ENCODE data around the gene TCF4.

The TCF4 gene

DNA sequence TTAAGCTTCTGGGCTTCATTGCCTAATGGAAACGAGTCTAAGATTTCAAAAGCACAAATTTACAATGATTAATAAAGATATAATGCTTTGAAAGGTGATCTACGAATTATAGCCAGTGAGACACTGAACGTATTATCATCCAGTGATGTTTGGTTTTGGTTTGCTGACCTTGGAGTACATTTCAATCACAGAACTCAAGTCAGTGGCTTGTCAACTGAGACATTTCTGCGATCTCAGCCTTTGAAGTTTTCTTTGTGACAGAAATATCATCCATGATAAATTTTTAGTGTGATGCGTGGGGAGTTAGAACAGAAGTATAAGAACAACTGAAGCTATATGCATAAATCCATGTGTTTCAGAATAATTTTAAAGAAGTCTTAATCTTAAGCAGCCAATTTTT lies 263.8 kb downstream of the TCF4 start:
- DNase-seq (ENCODE audit: low read depth, low spot score): no peak

DNA sequence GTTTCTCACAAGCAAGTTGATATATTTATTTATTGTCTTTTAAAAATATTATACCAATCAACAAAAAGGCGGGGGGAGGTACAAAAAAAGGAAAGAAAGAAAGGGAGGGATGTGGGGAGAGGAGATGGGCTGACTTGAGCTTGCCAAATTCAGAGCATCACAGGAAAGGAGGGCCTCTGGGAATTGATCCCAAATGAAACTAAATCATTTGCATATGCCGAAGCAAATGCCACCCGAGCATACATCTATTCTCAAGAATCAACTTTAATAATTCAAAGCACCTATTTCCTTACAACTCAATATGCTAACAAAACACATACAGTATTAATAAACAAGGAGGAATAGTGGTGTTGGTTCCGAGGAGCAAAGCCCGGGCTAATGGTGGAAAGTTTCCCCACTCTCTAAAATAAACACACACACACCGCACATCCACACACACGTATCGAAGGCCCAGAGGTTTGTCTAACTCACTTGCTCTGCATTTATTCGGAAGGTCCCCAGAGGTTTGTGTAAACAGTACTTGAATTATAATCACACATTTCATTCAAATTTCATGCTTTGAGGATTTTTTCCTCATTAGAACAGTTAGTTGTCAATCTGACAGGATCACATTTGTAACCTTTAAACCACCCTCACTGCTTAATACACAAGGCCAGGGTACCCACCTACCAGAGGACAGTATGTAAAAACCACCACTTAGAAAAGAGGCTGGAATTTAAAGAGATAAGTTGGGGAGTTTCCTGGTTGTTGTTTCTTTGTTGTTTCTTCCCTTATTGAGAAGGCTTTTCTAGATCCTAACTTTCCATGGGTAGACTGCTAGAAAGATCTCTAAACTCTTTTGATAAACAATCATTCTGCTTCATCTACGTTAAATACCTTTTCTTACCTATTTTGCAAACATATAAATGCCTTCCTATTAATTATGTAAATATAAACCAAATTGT lies 264.7 kb downstream of the TCF4 start:
- DNase-seq (ENCODE audit: low read depth, low spot score): no peak

DNA sequence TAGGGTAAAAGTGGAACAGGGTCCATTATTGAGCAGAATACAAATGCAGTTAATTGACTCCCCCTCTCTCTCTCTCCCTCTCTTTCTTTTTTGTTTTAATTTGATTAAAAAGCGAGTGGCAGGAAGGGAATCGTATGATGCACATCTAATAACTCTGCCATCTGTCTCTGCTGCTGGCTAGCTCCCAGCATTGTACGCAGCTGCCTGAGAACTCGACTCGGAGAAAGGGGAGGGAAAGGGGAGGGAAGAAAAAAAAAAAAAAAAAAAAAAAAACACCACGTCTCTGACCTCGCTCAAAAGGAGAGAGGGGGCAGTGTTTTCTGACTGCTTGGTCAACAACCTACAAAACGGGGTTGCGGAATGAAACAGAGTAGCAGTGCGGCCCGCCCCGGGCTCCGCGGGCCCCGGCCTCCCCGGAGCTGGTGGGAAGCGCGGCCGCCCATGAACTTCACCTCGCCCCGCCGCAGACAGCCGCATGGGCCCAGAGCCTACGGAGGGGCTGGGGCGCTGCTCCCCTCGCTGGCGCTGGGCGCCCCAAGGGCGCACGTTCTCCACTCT lies 265.7 kb downstream of the TCF4 start:
- DNase-seq (ENCODE audit: low read depth, low spot score): no peak

DNA sequence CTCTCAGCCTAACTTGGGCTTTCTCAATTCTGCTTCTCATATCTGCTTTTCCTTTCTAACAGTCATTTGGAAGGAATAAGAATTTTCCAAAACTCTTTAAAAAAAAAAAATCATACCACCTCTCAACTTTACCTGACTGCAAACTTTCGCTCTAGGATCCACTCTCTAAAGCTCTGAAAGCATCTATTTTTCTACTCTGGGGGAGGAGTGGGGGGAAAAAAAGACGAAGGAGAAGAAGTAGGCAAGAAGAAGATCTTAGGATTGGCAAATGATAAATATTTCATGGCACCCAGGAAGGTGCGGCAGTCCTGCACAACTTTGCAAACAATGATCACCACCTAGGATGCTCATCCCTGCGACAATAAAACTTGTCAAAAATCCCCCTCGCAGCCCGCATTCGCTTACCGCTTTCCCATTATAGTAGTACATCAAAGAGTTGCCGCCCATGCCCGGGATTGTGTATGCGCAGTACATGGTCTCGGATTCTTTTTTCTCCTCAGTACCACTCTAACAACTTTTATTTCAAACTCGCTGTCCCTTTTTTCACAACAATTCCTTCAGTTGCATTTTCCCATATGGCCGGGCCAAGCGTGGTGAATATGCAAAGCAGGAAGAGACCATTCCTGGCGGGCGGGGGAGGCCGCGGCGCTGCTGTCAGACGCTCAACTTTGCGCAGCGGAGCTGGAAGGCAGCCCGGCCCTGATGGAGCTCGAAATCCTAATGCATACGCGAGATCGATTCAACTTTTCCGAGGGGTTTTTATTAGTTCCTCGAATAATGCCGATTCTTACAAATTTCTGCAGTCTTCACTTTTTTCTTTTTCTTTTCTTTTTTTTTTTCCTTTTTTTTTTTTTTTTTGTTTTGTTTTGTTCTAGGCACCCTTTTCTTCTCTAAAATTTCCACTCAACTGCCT lies 266.5 kb downstream of the TCF4 start:
- no peak for DNase-seq (ENCODE audit: low read depth, low spot score)

DNA sequence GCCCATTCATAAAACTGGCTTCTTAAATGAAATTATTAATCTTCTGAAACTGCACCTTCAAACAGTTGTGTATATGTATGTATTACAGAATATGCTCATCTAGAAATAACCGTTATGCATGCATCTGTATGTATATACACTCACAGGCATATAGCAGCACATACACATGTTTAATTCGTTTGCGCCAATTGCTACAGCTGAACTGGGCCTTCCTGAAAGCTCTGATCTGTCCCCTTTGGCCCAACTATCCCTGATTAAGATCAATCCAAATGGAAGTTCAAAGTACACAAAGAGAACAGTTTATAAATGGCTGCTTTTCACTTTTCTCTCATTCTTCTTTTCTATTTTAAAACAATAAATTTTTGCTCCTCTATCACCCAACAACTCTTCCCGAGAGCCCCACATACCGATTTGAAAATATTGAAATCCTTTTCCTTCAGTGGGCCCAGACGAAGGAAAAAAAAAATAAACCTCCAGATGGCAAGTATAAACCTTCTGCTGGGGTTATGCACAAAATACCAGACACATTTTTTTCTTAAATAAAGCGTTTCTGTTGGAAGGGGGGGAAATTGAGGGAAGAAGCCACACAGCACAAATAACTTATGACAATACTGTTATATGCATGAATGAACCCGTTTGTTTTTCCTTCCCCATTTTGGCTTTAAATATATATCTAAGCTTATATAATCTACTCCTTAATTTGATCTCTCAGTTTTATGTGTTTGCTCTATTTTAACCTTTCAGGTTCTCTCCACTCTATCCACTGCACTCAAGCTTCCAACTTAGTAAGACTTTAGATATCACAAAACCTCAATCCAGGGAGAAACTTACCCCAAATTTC lies 267.3 kb downstream of the TCF4 start:
- no peak for DNase-seq (ENCODE audit: low read depth, low spot score)

DNA sequence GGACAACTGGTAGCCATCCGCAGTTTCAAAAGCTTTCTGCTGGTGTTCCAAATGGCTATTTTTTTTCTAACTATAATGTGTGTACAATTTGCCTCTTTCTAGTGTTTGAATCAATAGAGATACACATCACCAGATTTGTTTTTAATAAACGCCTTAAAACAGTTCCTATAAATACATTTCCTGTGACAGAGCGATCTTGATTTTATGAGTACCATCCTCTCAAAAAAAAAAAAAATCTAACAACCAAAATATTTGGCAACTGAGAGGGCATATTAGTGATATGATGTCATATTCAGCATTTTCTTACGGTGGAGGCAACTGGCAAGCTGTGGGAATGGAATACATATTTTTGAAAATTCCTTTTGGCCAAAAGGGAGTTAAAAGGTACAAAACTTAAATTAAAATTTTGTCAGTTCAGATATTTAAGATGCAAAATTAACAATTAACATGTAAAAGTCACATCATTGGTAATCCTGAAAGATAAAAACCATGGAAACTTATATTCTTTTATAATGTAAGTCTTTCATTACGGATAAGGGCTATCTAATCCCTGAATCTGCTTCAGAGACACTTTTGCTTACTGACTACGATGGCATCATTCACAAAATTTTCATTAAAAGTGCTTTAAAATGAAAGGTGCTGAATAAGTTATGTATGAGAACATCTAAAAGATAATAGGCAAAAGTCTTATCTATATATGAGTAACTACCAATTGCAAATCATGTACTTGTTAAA lies 268.4 kb downstream of the TCF4 start:
- no peak for DNase-seq (ENCODE audit: low read depth, low spot score)

DNA sequence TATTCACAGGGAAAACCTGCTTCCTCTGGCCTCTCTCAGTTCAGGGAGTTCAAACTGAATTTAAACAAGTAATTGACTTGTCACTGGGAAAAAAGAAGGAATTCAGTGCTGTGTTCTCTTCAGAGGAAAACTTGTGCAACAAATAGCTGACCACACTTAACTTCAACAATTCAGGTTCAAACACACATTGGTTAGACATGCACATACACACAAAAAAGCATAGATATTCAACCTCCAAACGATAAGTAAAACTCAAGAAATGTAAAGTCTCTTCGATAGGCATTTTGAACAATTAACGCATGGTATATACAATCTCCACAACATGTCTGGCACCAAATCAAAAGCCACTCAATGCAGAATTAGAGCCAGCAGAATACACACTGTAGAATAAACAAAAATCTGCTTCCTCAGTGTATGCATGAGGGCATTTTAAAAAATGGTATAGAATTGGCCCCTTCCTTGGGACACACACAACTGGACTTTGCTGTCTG lies 269.0 kb downstream of the TCF4 start:
- DNase-seq (ENCODE audit: low read depth, low spot score): no peak

DNA sequence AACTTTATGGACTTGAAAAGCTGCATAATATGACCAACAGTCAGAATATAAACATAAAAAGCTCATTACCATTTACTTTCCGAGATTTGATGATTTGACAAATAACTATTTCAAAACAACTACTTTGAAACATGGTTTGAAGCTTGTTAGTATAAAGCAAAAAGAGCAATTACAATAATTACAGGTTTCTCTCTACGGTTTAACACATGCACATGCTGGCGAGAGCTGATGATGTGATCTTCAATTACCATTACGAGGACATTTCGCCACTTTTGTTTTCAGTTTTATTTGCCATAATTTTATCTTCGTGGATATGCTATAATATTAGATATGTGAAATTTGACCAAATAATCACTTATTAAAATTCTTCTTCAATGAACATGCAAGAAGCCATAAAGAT lies 270.1 kb downstream of the TCF4 start:
- DNase-seq (ENCODE audit: low read depth, low spot score): no peak

DNA sequence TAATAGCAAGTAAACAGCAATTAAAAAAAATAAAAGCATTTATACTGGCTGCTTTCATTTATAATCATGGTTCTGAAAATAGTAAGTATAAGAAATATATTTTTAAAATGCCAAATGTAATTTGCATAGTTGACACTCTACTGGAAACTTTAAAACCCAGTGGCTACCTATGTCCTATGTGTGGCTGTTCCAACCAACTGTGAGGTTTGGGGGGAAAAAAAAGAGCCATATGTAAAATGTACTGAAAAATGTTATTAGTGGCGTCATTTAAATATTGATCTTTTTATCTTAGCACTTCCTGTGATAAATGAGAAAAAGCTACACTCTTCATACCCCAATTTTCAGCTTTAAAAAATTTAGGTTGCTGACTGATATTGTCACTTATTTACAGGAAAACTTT lies 270.7 kb downstream of the TCF4 start:
- DNase-seq (ENCODE audit: low read depth, low spot score): no peak

DNA sequence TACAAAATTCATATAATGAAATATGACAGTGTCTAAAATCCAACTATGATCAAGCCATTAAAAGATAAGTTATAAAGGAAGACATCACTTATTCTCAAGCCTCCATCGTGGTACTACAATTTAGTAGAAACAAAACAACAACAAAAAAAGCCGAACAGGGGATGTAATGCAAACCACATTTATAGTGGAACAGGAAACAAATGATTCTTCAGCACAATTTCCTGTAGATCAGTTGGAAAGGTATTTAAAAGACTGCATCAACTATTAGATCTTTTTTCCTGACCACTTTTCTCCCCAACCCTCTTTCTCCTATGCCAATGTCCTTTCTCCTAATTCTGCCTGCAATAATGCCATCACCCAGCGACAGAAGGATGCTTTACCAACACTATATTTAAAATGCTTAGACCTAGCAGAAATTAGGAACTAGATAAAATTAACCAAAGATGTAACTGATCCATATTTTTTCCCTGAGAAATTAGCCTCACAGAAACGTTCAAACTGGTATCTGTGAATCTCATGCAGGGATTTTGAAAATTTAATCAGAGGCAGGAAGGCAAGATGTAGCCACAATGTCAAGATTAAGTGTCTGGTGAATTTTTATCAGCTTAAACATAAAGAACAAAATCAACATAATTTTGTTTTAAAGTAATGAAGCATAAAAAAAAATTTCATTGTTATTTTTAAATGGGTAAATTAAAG lies 271.4 kb downstream of the TCF4 start:
- DNase-seq (ENCODE audit: low read depth, low spot score): no peak

DNA sequence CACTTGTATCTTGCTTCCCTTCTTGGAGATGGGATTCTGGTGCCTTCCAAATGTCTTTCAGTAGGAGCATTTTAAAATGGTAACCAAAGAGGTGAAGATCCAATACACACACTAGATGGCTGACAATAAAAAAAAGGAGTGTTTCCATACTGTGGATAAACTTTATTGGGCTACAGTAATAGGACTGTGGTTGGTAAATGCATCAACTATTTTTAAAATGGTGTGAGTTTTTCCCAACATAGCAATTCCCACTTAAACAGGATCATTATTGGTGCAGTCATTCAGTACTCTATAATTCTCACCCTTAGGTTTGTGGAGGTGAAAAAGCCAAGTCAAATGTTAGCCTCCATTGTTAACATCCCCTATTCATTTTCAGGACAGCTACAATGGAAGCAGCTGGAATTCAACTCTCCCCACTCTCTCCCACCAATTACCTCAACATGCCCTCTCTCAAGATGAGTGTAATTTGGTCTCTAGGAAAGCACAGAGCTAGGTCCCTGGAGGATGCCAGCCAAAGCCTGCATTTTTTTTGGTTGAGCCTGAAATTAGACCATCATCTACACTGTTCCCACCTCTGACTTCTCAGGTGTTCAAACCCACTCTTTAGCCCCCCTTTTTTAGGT lies 273.3 kb downstream of the TCF4 start:
- no peak for DNase-seq (ENCODE audit: low read depth, low spot score)

DNA sequence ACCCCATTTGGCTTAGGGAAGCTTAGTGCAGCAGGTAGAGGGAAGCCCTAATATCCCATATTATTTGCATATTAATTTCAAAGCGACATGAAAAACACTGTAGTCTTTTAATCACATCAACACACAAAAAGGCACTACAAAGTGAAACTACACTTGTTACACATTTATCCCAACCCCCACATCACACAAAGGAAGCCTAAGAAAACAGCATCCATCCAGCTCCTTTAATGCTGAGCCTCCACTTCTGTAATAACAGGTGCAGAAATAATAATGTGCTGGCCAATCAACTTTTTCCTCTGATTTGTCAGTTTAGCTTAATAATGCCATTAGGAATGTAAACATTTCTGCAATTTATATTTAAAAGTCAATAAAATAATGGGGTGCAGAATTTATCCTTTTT lies 274.0 kb downstream of the TCF4 start:
- no peak for DNase-seq (ENCODE audit: low read depth, low spot score)

DNA sequence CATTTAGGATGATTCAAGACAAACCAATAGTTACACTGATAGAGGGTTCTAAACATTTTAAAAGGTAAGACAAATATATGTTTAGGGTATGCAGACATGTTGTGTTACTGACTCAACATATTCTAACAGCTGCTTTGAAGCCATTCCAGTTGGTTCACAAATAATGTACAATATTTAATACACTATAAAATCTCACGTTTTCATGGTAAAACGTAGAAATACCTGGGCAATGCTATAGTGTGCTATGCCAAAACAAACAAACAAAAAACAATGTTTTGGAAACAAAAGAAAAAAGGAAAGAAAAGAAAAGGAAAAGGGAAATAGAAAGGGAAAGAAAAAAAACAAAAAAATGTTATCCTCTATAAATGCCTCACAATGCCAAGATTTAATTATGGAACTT lies 277.1 kb downstream of the TCF4 start:
- DNase-seq (ENCODE audit: low read depth, low spot score): no peak

DNA sequence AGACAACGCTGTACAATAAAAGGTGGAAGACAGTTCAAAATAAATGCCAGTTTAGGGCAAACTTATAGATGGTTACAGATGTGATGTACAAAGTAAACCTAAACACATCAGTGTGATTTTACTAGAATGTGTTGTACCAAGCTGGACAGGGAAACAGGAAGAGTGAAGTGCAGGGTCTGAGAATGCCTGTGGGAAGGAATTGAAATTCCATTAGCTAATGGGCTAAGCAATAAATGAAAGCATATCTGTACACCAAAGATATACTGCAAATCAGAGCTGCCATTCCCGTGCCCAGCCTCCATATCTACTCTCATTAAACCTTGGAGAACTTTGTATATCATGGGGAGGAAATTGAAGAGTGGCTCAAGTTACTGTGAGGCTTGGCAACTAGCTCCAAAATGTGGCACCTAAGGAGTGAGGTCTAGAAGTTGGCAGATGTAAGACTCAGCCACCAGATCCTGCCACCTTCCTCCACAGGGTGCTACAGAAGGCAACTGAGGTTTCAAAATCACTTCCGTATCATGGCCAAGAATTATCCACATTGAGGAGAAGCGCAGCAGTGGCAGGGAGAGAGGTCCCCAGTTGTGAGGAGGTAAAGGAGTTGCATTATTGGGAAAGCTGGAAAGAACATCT lies 277.8 kb downstream of the TCF4 start:
- DNase-seq (ENCODE audit: low read depth, low spot score): no peak

DNA sequence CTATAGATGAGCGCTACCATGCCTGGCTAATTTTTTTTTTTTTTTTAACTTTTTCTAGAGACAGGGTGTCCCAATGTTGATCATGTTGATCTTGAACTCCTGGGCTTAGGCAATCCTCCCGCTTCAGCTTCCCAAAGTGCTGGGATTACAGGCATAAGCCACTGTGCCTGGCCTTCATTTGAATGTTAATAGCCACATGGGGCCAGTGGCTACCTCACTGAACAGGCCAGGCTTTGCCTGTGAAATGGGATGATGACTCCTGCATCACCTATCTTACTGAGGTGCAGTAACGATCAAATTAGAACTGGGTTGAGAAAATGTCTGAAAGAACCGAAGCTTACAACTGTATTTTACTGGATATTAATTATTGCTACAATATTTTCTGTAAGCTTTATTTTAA lies 278.7 kb downstream of the TCF4 start:
- no peak for DNase-seq (ENCODE audit: low read depth, low spot score)

DNA sequence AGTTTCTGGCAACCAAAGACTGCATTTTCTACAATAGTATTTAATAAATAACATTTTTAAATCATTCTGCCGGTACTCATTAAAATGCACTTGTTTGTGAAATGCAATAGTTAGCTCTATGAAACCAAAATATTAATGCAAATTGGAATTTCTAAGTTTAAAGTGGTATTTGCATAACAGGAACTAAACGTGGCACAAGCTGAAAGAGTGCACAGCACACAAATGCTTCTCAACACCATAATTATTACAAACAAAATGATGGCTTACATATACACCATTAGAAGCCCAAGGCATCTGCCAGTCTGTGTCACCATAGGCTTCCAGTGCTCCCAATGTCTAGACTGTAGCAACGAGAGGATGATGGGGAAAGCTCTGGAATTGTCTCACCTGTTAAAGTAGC lies 280.5 kb downstream of the TCF4 start:
- no peak for DNase-seq (ENCODE audit: low read depth, low spot score)

DNA sequence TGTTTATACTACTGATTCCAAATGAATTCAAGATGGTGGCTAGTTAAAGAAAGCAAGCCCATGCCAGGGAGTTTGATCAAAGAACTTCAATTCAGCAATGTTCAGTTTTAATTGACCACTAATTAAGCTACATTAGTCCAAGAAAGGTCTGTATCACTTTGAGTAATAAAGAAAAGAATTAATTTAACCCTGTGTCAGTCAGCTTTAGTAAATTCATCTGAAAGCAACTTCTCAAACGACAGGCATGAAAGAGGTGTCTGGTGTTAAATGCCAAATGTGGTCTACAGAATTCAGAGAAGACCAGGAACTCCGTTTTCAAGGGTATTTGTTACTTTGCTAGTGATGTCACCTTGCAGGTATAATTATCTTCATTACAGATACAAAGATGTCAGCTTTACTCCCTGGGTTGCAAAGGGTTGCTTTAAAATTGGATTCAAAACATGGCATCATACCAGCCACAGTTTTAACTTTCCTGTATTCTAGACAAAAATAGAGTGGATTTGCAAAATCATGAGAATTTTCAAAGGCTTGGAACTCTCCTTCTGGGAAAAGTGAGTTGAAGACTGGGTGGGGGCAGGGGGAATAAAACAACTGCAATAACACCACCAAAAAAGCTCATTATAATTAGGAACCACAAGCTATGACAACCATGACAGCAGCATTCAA lies 281.5 kb downstream of the TCF4 start:
- DNase-seq (ENCODE audit: low read depth, low spot score): no peak

DNA sequence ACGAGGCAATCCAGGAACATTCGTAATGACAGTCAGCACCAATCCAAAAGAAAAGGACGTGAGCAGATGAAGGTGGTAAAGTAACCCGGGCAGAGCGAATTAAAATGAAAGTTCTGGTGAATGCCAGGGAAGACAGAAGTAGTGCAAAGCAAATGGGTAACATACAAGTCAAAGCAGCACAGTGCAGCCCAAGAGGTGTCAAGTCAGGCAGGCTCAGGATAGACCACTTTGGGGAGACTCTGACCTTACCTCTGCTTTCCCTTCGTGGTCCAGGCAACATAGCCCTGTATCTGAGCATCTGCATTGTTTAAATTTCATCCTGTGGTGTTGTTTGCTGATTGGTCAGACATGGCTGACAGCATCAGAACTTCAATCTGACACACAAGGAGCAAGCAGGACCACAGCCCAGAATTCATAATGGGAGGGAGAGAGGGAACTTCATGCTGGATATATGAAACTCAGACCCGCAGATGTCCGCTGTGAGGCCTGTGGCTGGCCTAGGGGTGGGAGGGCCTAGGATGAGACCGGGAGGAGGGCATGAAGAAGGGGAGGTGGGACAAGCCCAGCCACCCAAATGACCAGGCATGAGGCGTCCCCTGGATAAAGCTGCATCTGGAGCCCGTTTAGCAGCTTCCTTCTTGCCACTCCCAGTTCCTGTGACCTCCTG lies 285.7 kb downstream of the TCF4 start:
- DNase-seq (ENCODE audit: low read depth, low spot score): no peak

Measured in activated CD4-positive, CD25-positive, alpha-beta regulatory T cell treated with anti-CD3 and anti-CD28 coated beads, Interleukin-2, amount 50 U/mL, for 16 hours (primary cell).